Gastroesophageal sphincter (tissue), 3 donors: Measurements from ENCODE around the gene ICAM5.

ENCODE experiments used
- CTCF ChIP-seq, 4 experiments: fragments of 200-600 bp in 2 of 4; fragments of 450-650 bp in 2 of 4; sonication (generic) in 1 of 4; IDR thresholded peaks; one replicate each; pipeline ENCODE4 v1.5.1; 2017 to 2019; ENCODE audit warnings: antibody characterized with exemption in 4 of 4, mild to moderate bottlenecking in 2 of 4, moderate library complexity in 2 of 4
- POLR2A ChIP-seq, 2 donors: fragments of 450-650 bp; IDR thresholded peaks; one replicate each; pipeline ENCODE4 v1.6.1; 2017; ENCODE audit warnings: antibody characterized with exemption in 2 of 2, mild to moderate bottlenecking in 2 of 2, moderate library complexity in 1 of 2
- POLR2AphosphoS5 ChIP-seq: sonication (generic); formaldehyde crosslinking; IDR thresholded peaks from one replicate; pipeline ENCODE4 v1.6.1; 2017; ENCODE audit warnings: antibody characterized with exemption

- TF ChIP-seq CTCF (IDR thresholded peaks at IDR 0.05): peak in 2 of 4 experiments; percentile 14 to 24
- TF ChIP-seq POLR2A (IDR thresholded peaks at IDR 0.05): peak; percentile 66 to 67
- peak; percentile 73 for TF ChIP-seq POLR2AphosphoS5
Observed at GRCh38 chr19:10270616-10271394, 18.9 kb upstream of the ICAM5 start, which contains the start of gene ICAM1.
